Neural progenitor cell (in vitro differentiated cells): ENCODE data around the gene LYRM4. TPM values are rescaled to one million over a fixed set of nuclear protein-coding genes. Genes with fewer than 3 reads are reported as not detected.

Experiments used
- DNase-seq: peaks from one replicate; pipeline ENCODE4 v3.0.0-alpha.2; 2016; ENCODE audit warnings: low spot score
- H2AFZ ChIP-seq: fragments of 200-600 bp; sonication (generic); replicated peaks from 2 replicates; pipeline ENCODE4 v1.6.1; 2016; ENCODE audit warnings: antibody characterized with exemption
- H3F3A ChIP-seq: fragments of 200-600 bp; sonication (generic); 2 replicates; pipeline ENCODE4 v1.6.1; 2016; ENCODE audit warnings: antibody characterized with exemption, low read depth
- H3K27ac ChIP-seq: fragments of 200-600 bp; sonication (generic); 2 replicates; pipeline ENCODE4 v1.5.1; 2016; ENCODE audit warnings: mild to moderate bottlenecking
- H3K27me3 ChIP-seq: fragments of 200-600 bp; sonication (generic); 2 replicates; pipeline ENCODE4 v1.6.1; 2016; ENCODE audit warnings: mild to moderate bottlenecking, moderate library complexity
- H3K36me3 ChIP-seq: fragments of 200-600 bp; sonication (generic); 2 replicates; pipeline ENCODE4 v1.5.1; 2016
- H3K4me1 ChIP-seq: fragments of 200-600 bp; sonication (generic); 2 replicates; pipeline ENCODE4 v1.6.1; 2016; ENCODE audit warnings: mixed run types
- H3K4me2 ChIP-seq: fragments of 200-600 bp; sonication (generic); 2 replicates; pipeline ENCODE4 v1.6.1; 2016
- H3K4me3 ChIP-seq: fragments of 200-600 bp; sonication (generic); 2 replicates; pipeline ENCODE4 v1.5.1; 2016
- H3K79me2 ChIP-seq: fragments of 200-600 bp; sonication (generic); 2 replicates; pipeline ENCODE4 v1.6.1; 2016; ENCODE audit warnings: low read depth
- H3K9ac ChIP-seq: fragments of 200-600 bp; sonication (generic); 2 replicates; pipeline ENCODE4 v1.6.1; 2016
- H3K9me3 ChIP-seq: fragments of 200-600 bp; sonication (generic); 2 replicates; pipeline ENCODE4 v1.5.1; 2016; ENCODE audit warnings: low read depth
- H4K20me1 ChIP-seq: fragments of 200-600 bp; sonication (generic); 2 replicates; pipeline ENCODE4 v1.6.1; 2016; ENCODE audit warnings: low read depth
- H3K27ac Mint-ChIP-seq: 3 replicates; pipeline ENCODE4 v1.8.0; 2021; ENCODE audit warnings: mixed read lengths
- H3K27me3 Mint-ChIP-seq: 2 replicates; pipeline ENCODE4 v1.8.0; 2022; ENCODE audit warnings: low read depth, mild to moderate bottlenecking, inconsistent platforms, moderate library complexity, mixed read lengths; ENCODE audit not compliant: insufficient read depth
- H3K36me3 Mint-ChIP-seq: 3 replicates; pipeline ENCODE4 v1.8.0; 2021; ENCODE audit warnings: mixed read lengths
- H3K4me1 Mint-ChIP-seq: 3 replicates; pipeline ENCODE4 v1.8.0; 2021; ENCODE audit warnings: mixed read lengths
- H3K4me3 Mint-ChIP-seq: 3 replicates; pipeline ENCODE4 v1.8.0; 2021; ENCODE audit warnings: mild to moderate bottlenecking, moderate library complexity, mixed read lengths
- H3K9me3 Mint-ChIP-seq: 3 replicates; pipeline ENCODE4 v1.8.0; 2020; ENCODE audit warnings: mixed read lengths
- CTCF ChIP-seq: fragments of 200-600 bp; sonication (generic); IDR thresholded peaks from 2 replicates; pipeline ENCODE4 v1.5.1; 2017; ENCODE audit warnings: antibody characterized with exemption, mild to moderate bottlenecking
- EZH2 ChIP-seq: fragments of 200-600 bp; sonication (generic); IDR thresholded peaks from 2 replicates; pipeline ENCODE4 v1.6.1; 2017; ENCODE audit warnings: antibody characterized with exemption, mild to moderate bottlenecking, moderate library complexity
- EZH2phosphoT487 ChIP-seq: fragments of 200-600 bp; sonication (generic); IDR thresholded peaks from 2 replicates; pipeline ENCODE4 v1.6.1; 2017; ENCODE audit warnings: antibody characterized with exemption
- total RNA-seq: library from RNA; depleted of rRNA; stranded (reverse); fragments of >200 nt; gene quantifications from 2 replicates; pipeline ENCODE4 v1.2.3, GENCODE V29; 2015; ENCODE audit warnings: low replicate concordance

LYRM4 gene
- total RNA-seq, 1 donor from 2014 or later: 23.9 TPM

GRCh38 chr6:5172897-5173474 is 87.8 kb downstream of the LYRM4 start:
- Histone ChIP-seq H3K4me1 (peaks cover 41% of the 10 kb centered on the region), H3K4me3 (no peak overlapping the region), H3F3A (peaks cover 6% of the 10 kb centered on the region), H3K36me3 (no peaks in the 10 kb centered on the region), H3K9ac (no peak overlapping the region), H3K9me3 (no peaks in the 10 kb centered on the region), H4K20me1 (peaks cover 15% of the 10 kb centered on the region), H3K79me2 (no peaks in the 10 kb centered on the region), H3K27me3 (no peaks in the 10 kb centered on the region), H2AFZ (no peak overlapping the region), H3K4me2 (no peak overlapping the region), H3K27ac (no peak overlapping the region)
- Mint-ChIP-seq H3K4me3 (no peak overlapping the region), H3K9me3 (no peaks in the 10 kb centered on the region), H3K27ac (no peak overlapping the region), H3K27me3 (peaks cover 2% of the 10 kb centered on the region), H3K4me1 (peaks cover 59% of the 10 kb centered on the region), H3K36me3 (no peaks in the 10 kb centered on the region)
- TF ChIP-seq EZH2: no peak
- no peak for TF ChIP-seq EZH2phosphoT487
- no peak for TF ChIP-seq CTCF
- DNase-seq: no peak

DNA sequence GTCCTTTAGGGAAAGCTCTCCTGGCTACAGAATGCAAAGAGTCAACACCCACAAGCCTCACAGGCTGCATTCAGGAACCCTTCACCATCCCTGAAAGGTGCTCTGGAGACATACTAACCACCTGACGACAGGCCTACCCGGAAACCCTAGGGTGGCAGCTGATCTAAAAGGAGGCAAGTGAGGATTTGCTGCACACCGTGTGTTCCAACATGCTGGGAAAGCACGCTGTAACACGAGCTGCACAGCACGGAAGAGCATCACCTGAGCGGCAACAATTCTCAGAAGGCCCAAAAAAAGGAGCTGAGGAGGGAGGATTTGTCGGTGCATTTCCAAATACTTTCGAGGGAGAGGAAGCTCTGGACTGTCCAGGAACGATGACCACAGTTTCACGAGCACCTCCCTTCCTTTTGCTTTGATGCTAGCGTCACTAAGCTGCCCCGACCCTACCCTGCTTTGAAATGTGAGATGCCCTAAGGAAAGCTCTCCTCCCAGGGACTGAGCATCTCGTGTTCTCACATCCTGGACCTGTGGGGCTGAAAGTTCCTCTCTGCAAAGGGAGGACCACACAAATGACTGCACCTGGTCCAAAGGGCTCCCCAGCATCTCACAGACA is 88.6 kb downstream of the LYRM4 start:
- peaks cover 50% of the 10 kb centered on the region for H3K4me1 Mint-ChIP-seq
- Histone ChIP-seq H3K4me3 (no peak overlapping the region), H3K4me1 (peaks cover 33% of the 10 kb centered on the region), H3K27me3 (no peaks in the 10 kb centered on the region), H4K20me1 (peaks cover 7% of the 10 kb centered on the region), H3K27ac (no peak overlapping the region), H3K4me2 (peak overlapping the region; percentile 64), H3K79me2 (no peaks in the 10 kb centered on the region), H2AFZ (no peak overlapping the region), H3K36me3 (no peaks in the 10 kb centered on the region), H3F3A (peaks cover 6% of the 10 kb centered on the region), H3K9ac (no peak overlapping the region), H3K9me3 (no peaks in the 10 kb centered on the region)
- H3K9me3 Mint-ChIP-seq: no peaks in the 10 kb centered on the region
- TF ChIP-seq EZH2phosphoT487 (no peak), CTCF (no peak), EZH2 (no peak)
- peak overlapping the region; percentile 21 for H3K27ac Mint-ChIP-seq
- no peak overlapping the region for H3K4me3 Mint-ChIP-seq
- H3K36me3 Mint-ChIP-seq: no peaks in the 10 kb centered on the region
- DNase-seq: peak; percentile 50
- peaks cover 2% of the 10 kb centered on the region for H3K27me3 Mint-ChIP-seq

DNA sequence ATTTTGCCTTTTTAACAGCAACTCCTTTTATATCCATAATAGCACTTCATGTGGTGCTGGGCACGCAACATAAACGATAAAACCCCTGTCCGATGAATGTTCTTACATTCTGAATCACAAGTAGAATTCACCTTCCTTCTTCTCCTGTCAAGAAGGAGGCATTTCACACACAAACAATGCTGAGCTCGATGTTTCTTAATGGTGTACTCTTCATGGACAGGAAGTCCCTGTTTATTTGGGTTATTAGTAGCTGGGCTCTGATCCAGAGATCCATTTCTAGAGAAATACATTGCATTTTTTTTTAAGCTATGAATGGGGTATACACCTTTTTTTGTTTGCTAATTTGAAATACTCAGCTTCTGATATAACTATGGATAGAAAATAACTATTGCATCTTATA is 93.2 kb downstream of the LYRM4 start:
- Histone ChIP-seq H4K20me1 (peaks cover 6% of the 10 kb centered on the region), H3K36me3 (no peaks in the 10 kb centered on the region), H2AFZ (no peak overlapping the region), H3K9me3 (no peaks in the 10 kb centered on the region), H3K27me3 (no peaks in the 10 kb centered on the region), H3K9ac (no peak overlapping the region), H3K79me2 (no peaks in the 10 kb centered on the region), H3K4me3 (no peak overlapping the region), H3K27ac (no peak overlapping the region), H3F3A (peaks cover 3% of the 10 kb centered on the region), H3K4me2 (no peak overlapping the region), H3K4me1 (peaks cover 9% of the 10 kb centered on the region)
- DNase-seq: no peak
- Mint-ChIP-seq H3K27ac (no peak overlapping the region), H3K9me3 (no peaks in the 10 kb centered on the region), H3K36me3 (no peaks in the 10 kb centered on the region), H3K4me1 (peaks cover 15% of the 10 kb centered on the region), H3K27me3 (peaks cover 2% of the 10 kb centered on the region), H3K4me3 (no peak overlapping the region)
- TF ChIP-seq EZH2phosphoT487 (no peak), CTCF (no peak), EZH2 (no peak)
